GM19023 (cell line): ENCODE measurements around the gene TTC34.
"Not testable (repeated sequence)": the region's sequence is repeated elsewhere in the genome, so short reads cannot be mapped to it uniquely, and the experiment has no call there.

Source experiments
- ATAC-seq: cut with Tn5 transposase; IDR thresholded peaks from one replicate; pipeline ENCODE4 v1.9.1; 2021; ENCODE audit warnings: mild to moderate bottlenecking, moderate library complexity; ENCODE audit not compliant: unreplicated experiment

The TTC34 gene

GRCh38 chr1:2778220-2778592 is 23.3 kb downstream of the TTC34 start:
- ATAC-seq, result no peak

- ATAC-seq, result no peak
These were observed 23.9 kb downstream of the TTC34 start for GRCh38 chr1:2777424-2778219.

GRCh38 chr1:2775333-2775732 is 26.2 kb downstream of the TTC34 start:
- ATAC-seq, result not testable (repeated sequence)

- ATAC-seq, result not testable (repeated sequence)
These were observed 33.4 kb downstream of the TTC34 start for GRCh38 chr1:2768052-2768451.

- not testable (repeated sequence) for ATAC-seq
These were observed 42.1 kb downstream of the TTC34 start for GRCh38 chr1:2759433-2759832.

GRCh38 chr1:2757519-2757918 is 44.0 kb downstream of the TTC34 start:
- ATAC-seq, result not testable (repeated sequence)

GRCh38 chr1:2755426-2755825 is 46.1 kb downstream of the TTC34 start:
- not testable (repeated sequence) for ATAC-seq

GRCh38 chr1:2754597-2754996 is 46.9 kb downstream of the TTC34 start:
- not testable (repeated sequence) for ATAC-seq

- not testable (repeated sequence) for ATAC-seq
These were observed 49.0 kb downstream of the TTC34 start for GRCh38 chr1:2752503-2752902.

GRCh38 chr1:2751866-2752265 is 49.6 kb downstream of the TTC34 start:
- ATAC-seq, result not testable (repeated sequence)

GRCh38 chr1:2750766-2751730 is 50.4 kb downstream of the TTC34 start:
- ATAC-seq, result not testable (repeated sequence)

- not testable (repeated sequence) for ATAC-seq
These were observed 51.3 kb downstream of the TTC34 start for GRCh38 chr1:2750041-2750680.

- ATAC-seq, result not testable (repeated sequence)
These were observed 52.9 kb downstream of the TTC34 start for GRCh38 chr1:2748626-2749025.

- ATAC-seq, result not testable (repeated sequence)
These were observed 106.7 kb downstream of the TTC34 start for GRCh38 chr1:2694796-2695195.

- ATAC-seq, result not testable (repeated sequence)
These were observed 111.3 kb downstream of the TTC34 start for GRCh38 chr1:2690180-2690579.

- not testable (repeated sequence) for ATAC-seq
These were observed 113.2 kb downstream of the TTC34 start for GRCh38 chr1:2688336-2688665.

GRCh38 chr1:2687638-2688335 is 113.7 kb downstream of the TTC34 start:
- ATAC-seq, result not testable (repeated sequence)

GRCh38 chr1:2687174-2687591 is 114.3 kb downstream of the TTC34 start:
- ATAC-seq, result not testable (repeated sequence)

- not testable (repeated sequence) for ATAC-seq
These were observed 115.2 kb downstream of the TTC34 start for GRCh38 chr1:2686091-2686863.

GRCh38 chr1:2685671-2686070 is 115.8 kb downstream of the TTC34 start:
- not testable (repeated sequence) for ATAC-seq
